A549 (cell line): Measurements from ENCODE around the gene SEPTIN3. TPM values are rescaled to one million over a fixed set of nuclear protein-coding genes. Genes with fewer than 3 reads are reported as not detected.

Experiments
- ATAC-seq, 2 experiments: fragments of 200-7000 bp in 1 of 2; fragments of >200 bp in 1 of 2; cut with Nextera tagmentation in 1 of 2; cut with Tn5 transposase in 1 of 2; 3 replicates each; pipeline versions ENCODE4 v1.8.0 to v1.9.1; 2018 to 2020; ENCODE audit warnings: mild to moderate bottlenecking in 1 of 2, moderate library complexity in 1 of 2
- CTCF ChIA-PET: fragments of 300-600 bp; sonication (Branson Sonifier 250); formaldehyde crosslinking; extraction: SDS; loops from one replicate; lab custom pipeline; 2021; ENCODE audit warnings: antibody characterized with exemption, inconsistent platforms; lab: Yijun Ruan, JAX
- POLR2A ChIA-PET: fragments of 350-600 bp; formaldehyde crosslinking; extraction: SDS; loops from one replicate; lab custom pipeline; 2021; ENCODE audit warnings: antibody characterized with exemption, inconsistent platforms; lab: Yijun Ruan, JAX
- DNase-seq, 2 experiments: peaks; one replicate each; pipeline versions ENCODE4 v3.0.0 to v3.0.0-alpha.2; 2011 to 2016; ENCODE audit warnings: low read depth in 1 of 2, low spot score in 1 of 2
- FAIRE-seq: peaks from 2 replicates; lab custom pipeline; 2011; peaks lifted over from hg19 to GRCh38; lab: Jason Lieb, UNC
- H3K27ac ChIP-seq, 2 experiments: fragments of >200 bp; sonication (Bioruptor Twin); formaldehyde crosslinking; 3 replicates each; pipeline ENCODE4 v1.5.1; 2016 to 2017
- H3K4me1 ChIP-seq: fragments of >200 bp; sonication (Bioruptor Twin); formaldehyde crosslinking; 3 replicates; pipeline ENCODE4 v1.6.1; 2016
- H3K4me2 ChIP-seq: fragments of >200 bp; sonication (Bioruptor Twin); formaldehyde crosslinking; 3 replicates; pipeline ENCODE4 v1.6.1; 2016
- H3K4me3 ChIP-seq: fragments of >200 bp; sonication (Bioruptor Twin); formaldehyde crosslinking; 3 replicates; pipeline ENCODE4 v1.5.1; 2016
- H3K9me3 ChIP-seq: fragments of >200 bp; sonication (Bioruptor Twin); formaldehyde crosslinking; 3 replicates; pipeline ENCODE4 v1.6.1; 2016
- CBX2 ChIP-seq: fragments of 200-600 bp; sonication (generic); IDR thresholded peaks from 2 replicates; pipeline ENCODE4 v1.6.1; 2016; ENCODE audit warnings: low read depth, mild to moderate bottlenecking, borderline replicate concordance
- CHD4 ChIP-seq: fragments of 200-600 bp; sonication (generic); IDR thresholded peaks from 2 replicates; pipeline ENCODE4 v1.6.1; 2016; ENCODE audit warnings: antibody characterized with exemption, mild to moderate bottlenecking, borderline replicate concordance
- CTCF ChIP-seq: fragments of >200 bp; sonication (Bioruptor Twin); formaldehyde crosslinking; IDR thresholded peaks from 3 replicates; pipeline ENCODE4 v1.5.1; 2016
- E2F6 ChIP-seq: IDR thresholded peaks from 2 replicates; pipeline ENCODE4 v1.6.1; 2012; ENCODE audit warnings: low read depth, borderline replicate concordance
- EHMT2 ChIP-seq: fragments of 200-600 bp; sonication (generic); IDR thresholded peaks from 2 replicates; pipeline ENCODE4 v1.6.1; 2016; ENCODE audit warnings: antibody characterized with exemption, low read depth, mild to moderate bottlenecking, moderate library complexity
- ESRRA ChIP-seq: fragments of 150-350 bp; IDR thresholded peaks from 2 replicates; pipeline ENCODE4 v1.6.1; 2014; ENCODE audit warnings: mild to moderate bottlenecking, low read length, borderline replicate concordance
- FOSB ChIP-seq: fragments of 250-450 bp; sonication (Bioruptor Pico); IDR thresholded peaks from 2 replicates; pipeline ENCODE4 v1.5.0; 2020; ENCODE audit warnings: mild to moderate bottlenecking, moderate library complexity
- HES2 ChIP-seq: fragments of >200 bp; sonication (Bioruptor Twin); formaldehyde crosslinking; IDR thresholded peaks from 2 replicates; pipeline ENCODE4 v1.6.1; 2016
- HEYL ChIP-seq: fragments of 250-450 bp; sonication (Bioruptor Pico); IDR thresholded peaks from 2 replicates; pipeline ENCODE4 v1.8.0; 2021; ENCODE audit warnings: mild to moderate bottlenecking, moderate library complexity
- HOXA7 ChIP-seq: fragments of 250-450 bp; sonication (Bioruptor Pico); IDR thresholded peaks from 2 replicates; pipeline ENCODE4 v1.5.0; 2020; ENCODE audit warnings: mild to moderate bottlenecking, moderate library complexity
- JUN ChIP-seq, 2 experiments: fragments of >200 bp; sonication (Bioruptor Twin); formaldehyde crosslinking; IDR thresholded peaks; 2 replicates in 1 of 2; 3 replicates in 1 of 2; pipeline ENCODE4 v1.6.1; 2016 to 2017
- KDM1A ChIP-seq: fragments of 200-600 bp; sonication (generic); IDR thresholded peaks from 2 replicates; pipeline ENCODE4 v1.6.1; 2016; ENCODE audit warnings: low read depth, mild to moderate bottlenecking
- MAFK ChIP-seq: fragments of 450-650 bp; IDR thresholded peaks from 2 replicates; pipeline ENCODE4 v1.6.1; 2014; ENCODE audit not compliant: partially characterized antibody
- MAX ChIP-seq: IDR thresholded peaks from 2 replicates; pipeline ENCODE4 v1.6.1; 2012
- NFE2L2 ChIP-seq: fragments of 150-350 bp; conservative IDR thresholded peaks from 2 replicates; pipeline ENCODE4 v1.6.1; 2014; ENCODE audit warnings: low read length
- PHF8 ChIP-seq: fragments of 200-600 bp; sonication (generic); IDR thresholded peaks from 2 replicates; pipeline ENCODE4 v1.6.1; 2016; ENCODE audit warnings: low read depth, mild to moderate bottlenecking, antibody characterized with exemption, moderate library complexity, borderline replicate concordance
- POLR2A ChIP-seq: IDR thresholded peaks from 2 replicates; pipeline ENCODE4 v1.6.1; 2012; ENCODE audit warnings: mild to moderate bottlenecking, low read length
- RAD21 ChIP-seq, 2 experiments: fragments of >200 bp in 1 of 2; sonication (Bioruptor Twin) in 1 of 2; formaldehyde crosslinking in 1 of 2; IDR thresholded peaks in 1 of 2; conservative IDR thresholded peaks in 1 of 2; 2 replicates in 1 of 2; 3 replicates in 1 of 2; pipeline ENCODE4 v1.6.1; 2012 to 2018; ENCODE audit warnings: inconsistent platforms in 1 of 2
- RARB ChIP-seq: fragments of 250-450 bp; sonication (Bioruptor Pico); IDR thresholded peaks from 2 replicates; pipeline ENCODE4 v1.8.0; 2021; ENCODE audit warnings: mild to moderate bottlenecking, moderate library complexity
- SMC3 ChIP-seq: fragments of >200 bp; sonication (Bioruptor Twin); formaldehyde crosslinking; IDR thresholded peaks from 3 replicates; pipeline ENCODE4 v1.6.1; 2018; ENCODE audit warnings: inconsistent platforms
- USF2 ChIP-seq: fragments of 450-650 bp; IDR thresholded peaks from 2 replicates; pipeline ENCODE4 v1.6.1; 2014; ENCODE audit warnings: antibody characterized with exemption
- ZNF302 ChIP-seq: fragments of 250-450 bp; sonication (Bioruptor Pico); IDR thresholded peaks from 2 replicates; pipeline ENCODE4 v1.9.0; 2021; ENCODE audit warnings: inconsistent platforms, mild to moderate bottlenecking, moderate library complexity
- ZSCAN20 ChIP-seq: fragments of 250-450 bp; sonication (Bioruptor Pico); IDR thresholded peaks from 2 replicates; pipeline ENCODE4 v1.8.0; 2022; ENCODE audit warnings: mild to moderate bottlenecking, moderate library complexity
- WGBS: methylation state at CpG from one replicate; pipeline ENCODE4 v1.1.6; 2017; ENCODE audit errors: missing lambda C conversion rate; 5-methylcytosine and 5-hydroxymethylcytosine counted together
- polyA plus RNA-seq, 4 experiments: library from polyadenylated mRNA; depleted of rRNA in 3 of 4; stranded (reverse); fragments of >200 nt; fragmentation: RNase III in 1 of 4; extraction: RNeasy Plus Mini Kit Qiagen cat#74134 plus additional on column Dnase treatment in 1 of 4; gene quantifications; 2 replicates in 3 of 4; 3 replicates in 1 of 4; pipeline ENCODE4 v1.2.3, GENCODE V29; 2011 to 2017

Gene SEPTIN3
- polyA plus RNA-seq, 2 of the 4 experiments (the other 2 are of a cell fraction), result 1.1 to 1.3 TPM

- peaks cover 12% of the 10 kb centered on the region for H3K9me3 ChIP-seq
- FAIRE-seq (no peak), DNase-seq (peak; percentile 78 to 90), ATAC-seq (peak; percentile 86 to 88)
- POLR2A ChIA-PET, result interaction anchor here (0.6 to 1.2 kb wide), 9 partner anchors 12 to 472 kb away, joined by 3 to 5 read pairs (median 3); partner anchors contain the start of genes NDUFA6 and SMDT1
- H3K4me3 ChIP-seq, result peak within 1 kb of the TSS; percentile 58
- WGBS, result 24% methylated on average over 15 of the region's 71 CpGs
- H3K4me2 ChIP-seq, result peak within 1 kb of the TSS; percentile 80
- peak within 1 kb of the TSS; percentile 76 to 82 for H3K27ac ChIP-seq
- CTCF ChIA-PET, result interaction anchor here (1.2 kb wide), 1 partner anchor 301 kb away, joined by 3 read pairs; no protein-coding TSS in a partner anchor
- peaks cover 3% of the 10 kb centered on the region; the same call in 1 of the 3 replicates for H3K4me1 ChIP-seq
- TF ChIP-seq PHF8 (peak; percentile 54; the same call in 1 of the 2 replicates), HEYL (no peak), EHMT2 (no peak), USF2 (peak; percentile 90), E2F6 (peak; percentile 97), POLR2A (peak; percentile 48; the same call in 1 of the 2 replicates), JUN (IDR thresholded peaks at IDR 0.05) (peak in 1 of 2 experiments; percentile 27; a peak in 1 of 5 replicates), CHD4 (no peak), MAX (peak; percentile 91)
These were observed 29.4 kb downstream of the SEPTIN3 start, which contains the start of gene WBP2NL for GRCh38 chr22:41998361-41999261. TSS of gene WBP2NL (plus strand) at chr22:41998788. CDS start at chr22:41998819, 31 bp downstream.

- ATAC-seq (no peak), FAIRE-seq (no peak), DNase-seq (no peak)
- no peak overlapping the region for H3K4me3 ChIP-seq
- POLR2A ChIA-PET, result no interaction called here
- WGBS, result 92% methylated on average over 8 of the region's 8 CpGs
- H3K4me1 ChIP-seq, result peaks cover 3% of the 10 kb centered on the region; the same call in 1 of the 3 replicates
- H3K27ac ChIP-seq, result no peak overlapping the region
- no peak for TF ChIP-seq NFE2L2
- no peak for TF ChIP-seq POLR2A
- no peak for TF ChIP-seq CTCF
- no peak for TF ChIP-seq RAD21 (conservative IDR thresholded peaks at IDR 0.05 in 1 of 2, IDR thresholded peaks at IDR 0.05 in 1 of 2)
- TF ChIP-seq HES2, result no peak
- no peak for TF ChIP-seq SMC3
- TF ChIP-seq HOXA7 (CRISPR knock-in tag), result no peak
- TF ChIP-seq KDM1A, result no peak
- TF ChIP-seq ZSCAN20 (CRISPR knock-in tag), result no peak
- no peak for TF ChIP-seq PHF8
- TF ChIP-seq FOSB, result no peak
- no peak for TF ChIP-seq EHMT2
- TF ChIP-seq JUN (IDR thresholded peaks at IDR 0.05), result no peak
- TF ChIP-seq CBX2, result no peak
- TF ChIP-seq ESRRA, result no peak
- TF ChIP-seq ZNF302 (CRISPR knock-in tag), result no peak
- no peak for TF ChIP-seq E2F6
- TF ChIP-seq RARB (CRISPR knock-in tag), result no peak
- TF ChIP-seq MAFK, result no peak
- H3K4me2 ChIP-seq, result no peak overlapping the region
- CTCF ChIA-PET, result no interaction called here
- H3K9me3 ChIP-seq, result peaks cover 12% of the 10 kb centered on the region
These were observed 31.2 kb downstream of the SEPTIN3 start for GRCh38 chr22:42000466-42000865.
